Spinal cord (tissue), 10 donors: Measurements from ENCODE around the gene GLT6D1. TPM values are rescaled to one million over a fixed set of nuclear protein-coding genes. Genes with fewer than 3 reads are reported as not detected.

Source experiments
- DNase-seq, 6 donors: peaks; one replicate each; pipeline versions ENCODE4 v3.0.0 to v3.0.0-alpha.2; 2013 to 2015; ENCODE audit warnings: low spot score in 6 of 6, low read depth in 4 of 6
- H3K27ac ChIP-seq: one replicate; pipeline ENCODE4 v1.5.1; 2013; ENCODE audit warnings: low read depth, low read length, control low read depth
- H3K27me3 ChIP-seq: one replicate; pipeline ENCODE4 v1.6.1; 2013; ENCODE audit warnings: low read length; ENCODE audit not compliant: control insufficient read depth, insufficient read depth
- H3K36me3 ChIP-seq: one replicate; pipeline ENCODE4 v1.6.1; 2013; ENCODE audit warnings: low read length; ENCODE audit not compliant: control insufficient read depth, insufficient read depth
- H3K4me1 ChIP-seq: one replicate; pipeline ENCODE4 v1.6.1; 2013; ENCODE audit warnings: low read length; ENCODE audit not compliant: control insufficient read depth, insufficient read depth
- H3K4me3 ChIP-seq: one replicate; pipeline ENCODE4 v1.5.1; 2013; ENCODE audit warnings: low read depth, low read length, control low read depth
- H3K9me3 ChIP-seq: one replicate; pipeline ENCODE4 v1.6.1; 2013; ENCODE audit warnings: low read length; ENCODE audit not compliant: control insufficient read depth, insufficient read depth
- WGBS: methylation state at CpG from one replicate; pipeline ENCODE4 v1.1.5; 2013; ENCODE audit warnings: missing lambda C conversion rate; ENCODE audit not compliant: insufficient coverage; 5-methylcytosine and 5-hydroxymethylcytosine counted together
- long read RNA-seq, 4 donors: transcript quantifications; one replicate each; lab custom pipeline, GENCODE V29; 2026
- polyA plus RNA-seq, 2 donors: library from polyadenylated mRNA; unstranded; fragments of 120-200 nt; gene quantifications; one replicate each; pipeline ENCODE4 v1.2.1, GENCODE V29; 2013; ENCODE audit not compliant: insufficient read length in 2 of 2
- total RNA-seq, 2 donors: library from RNA; depleted of rRNA in 1 of 2; stranded (reverse); fragments of 120-200 nt in 1 of 2; fragments of >200 nt in 1 of 2; gene quantifications; one replicate each; pipeline versions ENCODE4 v1.2.3 to v1.2.4, GENCODE V29; 2013 to 2014
- donor health status: healthy.

The GLT6D1 gene, protein sequence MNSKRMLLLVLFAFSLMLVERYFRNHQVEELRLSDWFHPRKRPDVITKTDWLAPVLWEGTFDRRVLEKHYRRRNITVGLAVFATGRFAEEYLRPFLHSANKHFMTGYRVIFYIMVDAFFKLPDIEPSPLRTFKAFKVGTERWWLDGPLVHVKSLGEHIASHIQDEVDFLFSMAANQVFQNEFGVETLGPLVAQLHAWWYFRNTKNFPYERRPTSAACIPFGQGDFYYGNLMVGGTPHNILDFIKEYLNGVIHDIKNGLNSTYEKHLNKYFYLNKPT
- total RNA-seq (not detected), polyA plus RNA-seq (not detected)
- long read RNA-seq, donor 1: 0 reads
- long read RNA-seq, donor 2: 0 reads
- long read RNA-seq, donor 3: 0 reads
- long read RNA-seq, donor 4: 0 reads

DNA sequence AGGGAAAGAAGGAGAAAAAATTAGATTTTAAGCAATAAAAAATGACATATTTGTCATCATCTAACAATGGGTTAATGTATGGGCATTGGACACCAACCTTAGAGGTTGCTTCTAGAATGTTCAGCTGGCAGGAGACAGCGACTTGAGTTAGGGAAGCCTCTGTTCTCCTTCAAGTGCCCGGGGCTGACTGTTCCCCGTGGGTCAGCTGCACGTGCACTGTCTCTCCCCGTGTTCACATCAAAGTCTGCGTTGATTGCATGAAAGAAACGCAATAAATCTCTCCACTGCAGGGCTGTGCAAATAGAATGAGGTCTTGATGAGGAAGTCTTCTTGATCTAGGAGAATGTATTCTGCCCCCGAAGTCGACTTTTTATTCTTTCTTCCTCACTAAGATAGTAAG, at the start of gene GLT6D1:
GLT6D1 (minus strand) TSS at position 345 of the 400 bp plus-strand sequence. CDS start 353 bp downstream, outside the sequence.
- H3K9me3 ChIP-seq: no peaks in the 10 kb centered on the region
- no peak within 1 kb of the TSS for H3K27ac ChIP-seq
- DNase-seq: peak in 1 of 6 donors; percentile 1
- H3K36me3 ChIP-seq: no peaks in the 10 kb centered on the region
- no peaks in the 10 kb centered on the region for H3K4me1 ChIP-seq
- H3K27me3 ChIP-seq: no peaks in the 10 kb centered on the region
- H3K4me3 ChIP-seq: no peak within 1 kb of the TSS
- 47% methylated on average over 4 of the region's 9 CpGs for WGBS

DNA sequence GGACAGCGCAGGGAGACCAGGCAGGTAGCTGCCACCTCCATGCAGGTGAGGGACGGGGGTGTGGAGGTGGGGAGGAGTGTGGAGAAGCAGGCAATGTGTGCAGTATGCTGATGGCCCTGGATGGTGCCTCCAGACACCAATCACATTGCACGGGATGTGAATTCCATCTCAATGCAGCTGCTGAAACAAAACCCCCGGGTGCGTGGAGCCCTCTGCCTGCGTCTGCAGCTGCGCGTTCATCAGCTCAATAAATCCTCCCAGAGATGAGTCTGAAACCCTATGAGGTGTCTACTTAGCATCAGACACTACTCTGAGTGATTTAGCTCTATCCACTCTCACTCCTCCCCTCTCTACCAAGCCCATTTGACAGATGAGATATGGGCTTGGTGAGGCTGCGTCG, 49.7 kb upstream of the GLT6D1 start:
- no peak overlapping the region for H3K4me3 ChIP-seq
- peaks cover 2% of the 10 kb centered on the region for H3K36me3 ChIP-seq
- peaks cover 23% of the 10 kb centered on the region for H3K4me1 ChIP-seq
- no peaks in the 10 kb centered on the region for H3K27me3 ChIP-seq
- peak in 1 of 6 donors; percentile 82 for DNase-seq
- WGBS: 55% methylated on average over 7 of the region's 10 CpGs
- no peaks in the 10 kb centered on the region for H3K9me3 ChIP-seq
- H3K27ac ChIP-seq: no peak overlapping the region

DNA sequence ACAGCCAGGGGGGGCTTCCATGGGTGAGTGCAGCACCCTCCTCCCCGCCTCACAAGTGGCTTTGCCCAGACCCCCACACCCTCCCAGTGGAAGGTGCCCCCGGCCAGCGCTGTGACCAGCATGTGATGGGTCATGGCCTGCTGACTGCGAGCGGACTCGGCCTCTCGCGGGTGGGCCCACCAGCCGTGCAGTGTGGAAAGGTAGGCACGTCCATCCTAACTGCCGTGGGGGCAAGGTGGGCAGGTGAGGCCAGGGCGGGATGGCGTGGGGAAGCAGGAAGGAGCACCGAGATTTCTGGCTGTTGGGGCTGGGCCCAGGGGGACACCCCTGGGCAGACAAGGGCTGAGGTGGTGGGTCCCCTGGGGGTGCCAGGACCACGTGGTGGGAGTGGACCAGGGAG, 47.9 kb upstream of the GLT6D1 start:
- peaks cover 2% of the 10 kb centered on the region for H3K36me3 ChIP-seq
- H3K9me3 ChIP-seq: no peaks in the 10 kb centered on the region
- H3K27ac ChIP-seq: no peak overlapping the region
- no peaks in the 10 kb centered on the region for H3K27me3 ChIP-seq
- peaks cover 5% of the 10 kb centered on the region for H3K4me1 ChIP-seq
- no peak overlapping the region for H3K4me3 ChIP-seq
- DNase-seq: no peak
- WGBS: 93% methylated on average over 15 of the region's 15 CpGs

DNA sequence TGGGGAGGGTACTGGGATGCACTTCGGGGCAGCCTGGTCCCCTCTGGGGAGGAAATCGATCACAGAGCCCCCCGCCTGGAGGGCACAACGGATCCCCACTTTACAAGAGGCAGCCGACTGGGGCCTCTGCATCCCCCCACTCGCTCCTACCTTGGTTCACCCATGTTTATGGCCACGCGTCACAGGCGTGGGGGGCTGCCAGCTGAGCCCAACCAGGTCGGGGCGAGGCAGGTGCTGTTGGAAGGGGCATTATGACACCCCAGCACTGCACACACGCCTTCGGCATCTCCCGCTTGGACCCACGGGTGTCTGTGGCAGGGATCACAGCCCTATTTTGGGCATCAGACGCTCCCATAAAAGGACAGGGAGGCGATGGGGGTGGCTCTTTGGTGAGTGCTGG, 45.4 kb upstream of the GLT6D1 start:
- Histone ChIP-seq H3K36me3 (peaks cover 2% of the 10 kb centered on the region), H3K9me3 (no peaks in the 10 kb centered on the region), H3K27me3 (no peaks in the 10 kb centered on the region), H3K4me3 (no peak overlapping the region), H3K4me1 (peaks cover 4% of the 10 kb centered on the region), H3K27ac (no peak overlapping the region)
- DNase-seq: no peak
- 78% methylated on average over 14 of the region's 17 CpGs for WGBS

DNA sequence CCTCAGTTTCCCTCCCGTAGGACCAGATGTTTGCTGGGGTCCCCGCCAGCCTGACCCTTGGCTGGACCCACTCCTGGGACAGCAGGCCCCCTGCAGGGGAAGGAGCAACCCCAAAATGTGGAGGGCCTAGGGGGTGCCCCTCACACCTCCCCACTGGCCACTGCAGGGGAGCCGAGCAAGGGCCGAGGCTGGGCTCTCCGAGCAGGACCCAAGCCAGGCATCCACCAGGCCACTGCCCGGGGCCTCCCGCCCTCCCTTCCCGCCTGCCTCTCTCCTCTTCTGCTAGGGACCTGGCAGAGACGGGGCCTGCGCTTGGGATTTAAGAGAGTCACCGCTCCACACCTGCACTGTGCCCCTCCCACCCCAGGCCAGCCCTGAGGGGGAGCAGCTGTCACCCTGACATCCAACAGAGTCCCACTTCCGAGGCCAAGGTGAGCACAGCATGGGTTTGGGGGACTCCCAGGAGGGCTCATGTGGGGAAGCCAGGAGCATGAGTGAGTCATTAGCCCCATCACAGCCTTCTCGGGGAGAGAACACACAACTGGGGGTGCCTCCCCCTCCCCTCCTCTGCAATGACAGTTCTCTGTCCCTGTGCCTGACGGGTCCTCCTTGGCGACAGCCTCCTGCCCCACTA, 44.2 kb upstream of the GLT6D1 start:
- WGBS: 84% methylated on average over 13 of the region's 15 CpGs

DNA sequence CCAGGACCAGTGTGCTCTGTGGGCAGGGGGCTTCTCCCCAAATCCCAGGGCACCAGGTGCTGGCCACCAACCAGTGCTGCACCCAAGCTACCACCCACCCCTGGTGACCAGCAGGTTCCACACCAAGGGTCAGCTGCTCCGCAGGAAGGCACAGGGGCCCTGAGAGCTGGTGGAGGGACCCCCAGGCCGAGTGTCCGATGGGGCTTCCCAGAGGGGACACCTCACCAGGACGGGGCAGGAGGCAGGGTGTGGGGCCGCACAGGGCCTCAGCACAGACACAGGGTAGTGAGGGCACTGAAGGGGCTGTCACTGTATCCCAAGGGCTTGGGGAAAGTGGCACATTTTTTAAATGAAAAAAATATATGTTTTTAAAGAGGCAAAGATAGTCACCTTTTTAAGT, 41.8 kb upstream of the GLT6D1 start:
- WGBS: 93% methylated on average over 5 of the region's 5 CpGs
- H3K27me3 ChIP-seq: no peaks in the 10 kb centered on the region
- no peaks in the 10 kb centered on the region for H3K9me3 ChIP-seq
- H3K4me3 ChIP-seq: no peak overlapping the region
- H3K36me3 ChIP-seq: no peaks in the 10 kb centered on the region
- H3K4me1 ChIP-seq: no peaks in the 10 kb centered on the region
- no peak for DNase-seq
- H3K27ac ChIP-seq: no peak overlapping the region

More for the DNA sequence above, 44.2 kb upstream of the GLT6D1 start:
- no peak overlapping the region for H3K4me3 ChIP-seq
- no peaks in the 10 kb centered on the region for H3K9me3 ChIP-seq
- H3K27ac ChIP-seq: no peak overlapping the region
- H3K36me3 ChIP-seq: peaks cover 2% of the 10 kb centered on the region
- no peaks in the 10 kb centered on the region for H3K27me3 ChIP-seq
- H3K4me1 ChIP-seq: no peaks in the 10 kb centered on the region
- DNase-seq: no peak

DNA sequence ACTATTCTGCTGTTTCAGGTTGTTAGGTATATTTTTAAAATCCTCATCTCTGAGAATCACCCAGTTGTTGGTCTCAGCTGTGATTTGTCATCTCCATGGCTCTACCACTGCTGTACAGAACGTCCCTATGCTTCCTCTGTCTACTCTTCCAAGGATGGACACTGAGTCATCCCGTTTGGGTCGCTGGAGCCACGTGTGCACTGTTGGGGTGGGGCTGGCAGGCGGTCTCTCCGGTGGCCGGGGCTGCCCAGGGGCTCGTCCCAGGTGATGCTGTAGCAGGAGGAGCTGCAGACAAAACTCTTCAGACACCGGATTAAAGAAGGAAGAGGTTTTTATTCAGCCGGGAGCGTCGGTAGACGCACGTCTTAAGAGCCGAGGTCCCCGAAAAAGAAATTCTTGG, 40.7 kb upstream of the GLT6D1 start:
- H3K9me3 ChIP-seq: no peaks in the 10 kb centered on the region
- no peaks in the 10 kb centered on the region for H3K4me1 ChIP-seq
- H3K27me3 ChIP-seq: no peaks in the 10 kb centered on the region
- H3K4me3 ChIP-seq: no peak overlapping the region
- no peaks in the 10 kb centered on the region for H3K36me3 ChIP-seq
- 65% methylated on average over 13 of the region's 16 CpGs for WGBS
- DNase-seq: no peak
- H3K27ac ChIP-seq: no peak overlapping the region

DNA sequence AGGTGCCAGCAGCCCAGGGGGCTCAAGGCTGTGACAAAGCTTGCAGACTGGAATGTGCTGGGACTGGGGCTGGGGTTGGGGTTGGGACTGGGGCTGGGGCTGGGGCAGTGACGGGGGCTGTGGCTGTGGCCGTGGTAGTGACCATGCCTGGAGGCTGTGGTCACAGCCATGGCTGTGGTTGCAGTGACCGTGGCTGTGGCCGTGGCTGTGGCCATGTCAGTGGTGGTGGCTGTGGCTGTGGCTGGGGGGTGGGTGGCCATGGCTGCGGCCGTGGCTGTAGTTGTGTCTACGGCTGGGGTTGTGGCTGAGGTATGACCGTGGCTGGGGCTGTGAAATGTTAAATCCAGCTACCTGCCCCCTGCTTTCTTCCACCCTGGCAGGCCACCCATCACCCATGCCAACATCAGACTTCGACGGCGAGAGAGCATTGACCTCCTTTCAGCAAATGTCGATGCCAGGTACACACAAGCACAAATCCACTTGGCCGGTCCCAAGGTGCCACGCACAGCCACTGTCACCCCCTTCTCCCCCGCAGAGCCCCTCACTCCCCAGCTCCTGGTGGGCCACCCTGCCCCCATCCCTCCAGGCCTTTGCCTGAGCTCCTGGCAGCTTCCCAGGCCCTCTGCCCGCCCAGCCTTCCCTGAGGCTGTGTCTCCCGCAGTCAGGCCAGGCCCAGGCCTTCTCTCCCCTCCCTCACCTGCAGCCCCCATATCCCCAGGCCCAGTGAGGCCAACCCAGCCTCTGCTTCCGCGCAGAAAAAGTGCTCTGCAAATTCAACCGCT, 39.1 kb upstream of the GLT6D1 start:
- Histone ChIP-seq H3K4me1 (no peaks in the 10 kb centered on the region), H3K4me3 (no peak overlapping the region), H3K27me3 (no peaks in the 10 kb centered on the region), H3K36me3 (no peaks in the 10 kb centered on the region), H3K27ac (no peak overlapping the region), H3K9me3 (no peaks in the 10 kb centered on the region)
- 87% methylated on average over 16 of the region's 20 CpGs for WGBS
- DNase-seq: no peak

DNA sequence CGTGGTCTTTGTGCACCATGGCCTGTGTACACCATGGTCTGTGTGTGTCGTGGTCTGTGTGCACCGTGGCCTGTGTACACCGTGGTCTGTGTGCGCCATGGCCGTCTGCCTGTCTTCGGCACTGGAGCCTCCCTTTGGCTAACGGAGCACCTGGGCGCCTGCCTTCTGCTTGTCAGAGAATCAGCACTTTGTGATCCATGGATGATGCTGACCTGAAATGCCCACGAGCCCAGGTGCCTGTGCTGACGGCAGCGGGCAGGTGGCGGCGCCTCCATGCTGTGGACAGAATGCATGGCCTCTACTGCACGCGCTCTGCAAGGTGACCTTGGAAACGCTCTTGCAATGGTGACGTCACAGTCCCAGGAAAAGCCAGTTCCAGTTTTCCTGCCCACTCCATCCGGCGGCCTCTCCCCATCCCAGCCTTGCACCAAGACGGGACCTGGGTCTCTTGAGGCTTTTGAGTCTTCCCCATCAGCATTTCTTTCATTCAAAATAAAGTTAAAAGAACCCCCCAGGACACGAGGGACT, 38.4 kb upstream of the GLT6D1 start:
- no peaks in the 10 kb centered on the region for H3K4me1 ChIP-seq
- 89% methylated on average over 22 of the region's 22 CpGs for WGBS
- DNase-seq: no peak
- no peaks in the 10 kb centered on the region for H3K27me3 ChIP-seq
- H3K4me3 ChIP-seq: no peak overlapping the region
- no peaks in the 10 kb centered on the region for H3K9me3 ChIP-seq
- no peaks in the 10 kb centered on the region for H3K36me3 ChIP-seq
- H3K27ac ChIP-seq: no peak overlapping the region
